ENCODE measurements around the gene SMAD3.
A peak's percentile ranks its signal among the peaks of the same experiment; 100 is the strongest.

SMAD3 gene

DNA sequence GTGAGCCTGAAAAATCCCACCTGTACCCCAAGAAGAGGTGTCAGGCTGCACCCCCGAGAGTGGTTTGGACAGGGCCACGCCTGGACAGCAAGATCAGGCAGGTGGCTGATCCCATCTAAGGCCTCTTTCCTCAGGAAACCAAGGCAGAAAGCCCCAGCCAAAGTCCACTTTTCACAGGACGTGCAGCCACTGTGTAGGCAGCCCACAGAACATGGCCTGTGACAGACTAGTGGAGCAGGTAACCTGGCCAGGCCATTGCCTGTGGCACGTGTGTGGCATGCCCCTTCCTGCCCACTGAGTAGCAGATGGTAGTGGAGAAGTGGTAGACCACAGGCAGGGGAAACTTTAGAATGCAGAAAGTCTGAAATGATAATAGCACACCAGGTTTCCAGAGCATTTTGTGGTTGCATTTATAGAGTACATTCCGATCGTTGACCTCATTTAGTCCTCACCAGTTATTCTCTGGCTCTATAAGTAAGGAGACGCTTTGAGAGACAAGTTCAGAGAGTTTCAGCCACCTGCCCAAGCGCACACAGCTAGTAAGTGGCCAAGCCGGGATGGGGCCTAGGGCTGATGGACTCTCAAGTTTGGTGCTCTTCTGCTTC is 120.3 kb downstream of the SMAD3 start:
- peak; percentile 23 to 29 for DNase-seq

DNA sequence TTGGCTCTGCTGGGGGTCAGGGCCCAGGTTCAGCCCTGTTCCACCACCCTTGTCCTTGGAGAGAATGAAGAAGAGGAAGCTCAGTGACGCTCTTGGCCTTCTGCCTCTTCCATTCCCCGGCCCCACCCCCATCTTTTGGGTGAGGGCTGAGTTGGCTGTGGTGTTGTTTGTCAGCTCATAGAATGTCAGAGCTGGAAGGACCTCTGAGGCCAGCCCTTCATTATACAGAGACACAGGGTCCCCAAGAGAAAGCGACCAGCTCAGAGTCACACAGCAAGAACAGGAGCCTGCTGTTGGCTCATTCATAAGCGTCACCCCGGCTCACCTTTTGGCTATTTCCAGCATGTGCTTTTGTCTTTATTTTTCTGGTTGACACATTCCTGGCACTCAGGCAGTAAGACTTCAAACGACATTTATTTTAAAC is 120.8 kb downstream of the SMAD3 start:
- DNase-seq = no peak

DNA sequence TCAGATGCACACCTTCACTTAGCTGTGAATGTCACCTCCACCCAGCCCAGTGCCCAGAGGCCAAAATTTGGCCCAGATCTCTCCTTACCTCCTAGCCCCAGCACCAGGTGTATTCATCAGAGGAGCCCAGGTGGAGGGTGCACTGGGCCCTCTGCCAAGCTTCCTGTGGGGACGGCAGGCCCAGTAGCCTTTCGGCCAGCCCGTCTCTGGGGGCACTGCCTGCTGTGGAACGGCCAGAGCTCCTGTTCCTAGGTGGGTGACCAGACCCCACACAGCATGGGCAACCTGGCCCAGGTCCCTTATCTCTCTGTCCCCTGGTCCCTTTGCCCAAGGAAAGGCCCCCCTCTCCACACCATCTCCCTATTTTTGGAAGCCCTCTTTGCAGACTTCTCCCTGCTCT is 121.3 kb downstream of the SMAD3 start:
- DNase-seq = no peak

DNA sequence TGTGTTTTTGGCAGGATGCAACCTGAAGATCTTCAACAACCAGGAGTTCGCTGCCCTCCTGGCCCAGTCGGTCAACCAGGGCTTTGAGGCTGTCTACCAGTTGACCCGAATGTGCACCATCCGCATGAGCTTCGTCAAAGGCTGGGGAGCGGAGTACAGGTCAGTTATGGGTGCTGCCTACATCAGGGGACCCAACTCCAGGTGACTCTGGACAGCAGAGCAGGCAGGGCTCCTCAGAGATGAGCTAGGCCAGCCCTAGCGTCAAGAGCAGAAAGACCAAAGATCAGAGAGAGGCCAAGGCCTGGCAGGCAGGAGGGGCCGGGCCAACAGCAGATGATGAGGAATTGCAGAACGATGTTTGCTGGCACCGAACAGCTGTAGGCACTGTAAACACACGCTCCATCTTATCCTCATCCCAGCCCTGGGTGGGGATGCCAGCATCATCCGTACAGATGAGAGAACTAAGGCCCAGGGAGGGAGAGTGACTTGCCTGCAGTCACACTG is 122.0 kb downstream of the SMAD3 start:
- no peak for DNase-seq

DNA sequence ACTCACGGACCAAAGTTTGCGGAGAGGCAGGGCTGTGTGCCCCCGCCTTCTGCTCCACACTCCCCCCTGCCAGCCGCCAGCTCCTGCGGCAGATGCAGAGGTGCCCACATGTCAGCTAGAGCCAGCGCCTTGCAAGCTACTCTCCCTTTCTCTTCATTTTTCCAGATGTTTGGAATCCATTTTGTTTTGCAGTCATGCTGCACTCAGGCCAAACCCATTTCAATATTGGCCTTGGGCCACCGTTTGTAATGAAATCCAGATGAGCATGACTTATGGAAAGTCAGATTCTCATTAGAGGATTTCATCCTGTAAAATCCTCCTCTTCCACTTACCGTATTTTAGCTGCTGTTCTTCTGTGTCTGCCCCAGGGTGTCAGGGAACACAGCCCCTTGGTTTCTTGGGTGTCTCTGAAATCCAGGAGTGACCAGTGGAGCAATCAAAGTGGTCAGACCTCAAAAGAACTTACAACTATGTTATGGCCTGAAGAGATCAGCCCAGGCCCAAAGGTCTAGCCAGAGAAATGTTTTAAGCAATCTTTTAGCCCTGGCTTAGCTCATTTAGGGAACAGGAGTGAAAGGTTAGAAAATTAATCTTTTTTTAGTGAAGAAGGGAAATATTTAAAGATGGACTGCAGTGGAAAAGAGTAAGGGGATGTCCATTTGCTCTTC is 123.3 kb downstream of the SMAD3 start:
- no peak for DNase-seq

DNA sequence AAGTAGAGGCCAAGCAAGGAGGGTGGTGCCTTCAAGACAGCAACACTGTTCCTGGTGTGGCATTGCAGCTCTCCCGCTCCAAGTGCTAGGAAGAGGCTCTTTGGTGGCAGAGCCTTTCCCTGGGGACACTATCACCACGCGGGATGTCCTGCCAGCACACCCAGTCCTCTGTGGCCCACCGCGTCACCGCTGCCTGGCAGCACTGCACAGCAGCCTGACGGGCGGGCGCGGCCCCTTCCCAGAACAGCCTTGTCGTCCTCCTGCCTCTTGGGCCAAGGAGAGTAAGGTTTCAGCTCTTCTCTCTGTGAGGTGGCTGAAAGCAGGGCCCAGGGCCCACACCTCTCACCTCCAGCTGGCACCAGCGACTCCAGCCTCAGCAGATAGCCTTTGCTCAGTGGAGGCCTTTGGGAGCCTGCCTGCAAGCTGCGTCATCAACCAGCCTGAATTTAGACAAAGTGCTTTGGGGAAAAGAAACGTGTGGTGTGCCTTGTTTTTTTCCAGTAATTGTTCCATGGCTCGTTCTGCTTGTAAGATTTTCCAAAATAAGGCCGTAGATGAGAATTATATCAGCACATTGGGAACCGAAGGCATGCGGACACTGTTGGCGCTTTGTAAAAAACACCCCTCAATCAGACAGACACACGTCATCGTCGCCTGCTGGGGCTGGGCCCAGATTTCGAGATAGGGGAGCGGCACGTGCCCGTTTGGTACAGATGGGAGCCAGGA is 124.1 kb downstream of the SMAD3 start:
- DNase-seq = no peak

DNA sequence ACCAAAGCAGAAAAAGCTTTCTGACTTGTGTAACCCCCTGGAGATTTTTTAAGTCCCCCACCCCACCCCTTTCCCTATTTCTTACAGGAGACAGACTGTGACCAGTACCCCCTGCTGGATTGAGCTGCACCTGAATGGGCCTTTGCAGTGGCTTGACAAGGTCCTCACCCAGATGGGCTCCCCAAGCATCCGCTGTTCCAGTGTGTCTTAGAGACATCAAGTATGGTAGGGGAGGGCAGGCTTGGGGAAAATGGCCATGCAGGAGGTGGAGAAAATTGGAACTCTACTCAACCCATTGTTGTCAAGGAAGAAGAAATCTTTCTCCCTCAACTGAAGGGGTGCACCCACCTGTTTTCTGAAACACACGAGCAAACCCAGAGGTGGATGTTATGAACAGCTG is 124.9 kb downstream of the SMAD3 start:
- DNase-seq = no peak

DNA sequence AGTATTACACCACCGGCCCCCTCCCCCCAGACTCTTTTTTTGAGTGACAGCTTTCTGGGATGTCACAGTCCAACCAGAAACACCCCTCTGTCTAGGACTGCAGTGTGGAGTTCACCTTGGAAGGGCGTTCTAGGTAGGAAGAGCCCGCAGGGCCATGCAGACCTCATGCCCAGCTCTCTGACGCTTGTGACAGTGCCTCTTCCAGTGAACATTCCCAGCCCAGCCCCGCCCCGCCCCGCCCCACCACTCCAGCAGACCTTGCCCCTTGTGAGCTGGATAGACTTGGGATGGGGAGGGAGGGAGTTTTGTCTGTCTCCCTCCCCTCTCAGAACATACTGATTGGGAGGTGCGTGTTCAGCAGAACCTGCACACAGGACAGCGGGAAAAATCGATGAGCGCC is 125.4 kb downstream of the SMAD3 start:
- DNase-seq = no peak

DNA sequence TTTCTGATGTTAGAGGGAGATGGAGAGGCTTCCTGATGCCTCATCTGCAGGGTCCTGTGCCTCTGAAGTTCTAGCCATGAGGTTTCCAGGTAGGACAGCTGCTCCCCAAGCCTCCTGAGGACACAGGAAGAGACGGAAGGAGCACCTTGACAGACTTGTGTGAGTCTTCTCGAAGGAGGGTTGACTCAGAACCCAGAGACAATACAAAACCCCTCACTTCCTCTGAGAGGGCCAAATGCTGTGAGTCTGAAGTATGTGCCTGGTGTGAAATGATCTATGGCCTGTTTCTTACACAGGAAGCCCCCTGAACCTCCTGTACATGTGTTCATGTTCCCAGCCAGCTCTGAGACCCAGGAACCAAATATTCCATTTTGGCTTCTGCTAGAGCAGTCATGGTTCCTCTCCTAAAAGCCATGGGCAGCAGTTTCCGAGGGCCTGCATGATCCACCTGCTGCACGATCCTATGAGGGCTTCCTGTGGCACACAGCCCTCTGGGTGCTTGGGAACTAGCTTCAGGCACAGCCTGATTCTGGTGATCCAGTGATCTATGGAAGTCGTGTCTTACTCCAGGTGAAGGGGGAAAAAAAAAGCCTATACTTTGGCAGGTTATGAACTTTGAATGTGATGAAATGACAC is 126.9 kb downstream of the SMAD3 start:
- DNase-seq = no peak

DNA sequence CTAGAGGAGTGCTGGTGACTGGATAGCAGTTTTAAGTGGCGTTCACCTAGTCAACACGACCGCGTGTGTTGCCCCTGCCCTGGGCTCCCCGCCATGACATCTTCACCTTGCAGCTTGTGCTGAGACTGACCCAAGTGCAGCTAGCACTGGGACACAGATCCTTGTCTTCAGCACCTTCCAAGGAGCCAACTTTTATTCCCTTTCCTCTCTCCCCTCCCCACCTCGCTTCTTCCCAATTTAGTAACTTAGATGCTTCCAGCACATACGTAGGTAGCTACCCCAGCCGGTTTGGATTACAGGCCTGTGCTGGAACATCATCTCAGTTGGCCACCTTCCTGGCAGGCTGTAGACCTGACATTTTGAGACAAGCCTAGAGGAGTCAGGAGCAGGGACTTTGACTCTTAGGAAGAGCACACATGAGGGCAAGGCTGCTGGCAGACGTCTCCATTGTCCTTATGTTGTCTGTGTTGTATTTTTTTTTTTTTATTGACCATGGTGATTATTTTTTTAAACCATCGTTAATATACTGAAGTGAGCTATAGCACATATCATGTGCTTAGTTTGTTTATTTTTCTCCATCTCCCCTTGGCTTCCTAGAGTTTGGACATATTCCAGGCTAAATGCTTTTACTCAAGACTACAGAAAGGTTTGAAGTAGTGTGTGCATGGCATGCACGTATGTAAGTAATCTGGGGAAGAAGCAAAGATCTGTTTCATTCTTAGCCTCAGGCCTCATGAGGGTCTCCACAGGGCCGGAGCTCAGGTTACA is 128.0 kb downstream of the SMAD3 start:
- DNase-seq = no peak

DNA sequence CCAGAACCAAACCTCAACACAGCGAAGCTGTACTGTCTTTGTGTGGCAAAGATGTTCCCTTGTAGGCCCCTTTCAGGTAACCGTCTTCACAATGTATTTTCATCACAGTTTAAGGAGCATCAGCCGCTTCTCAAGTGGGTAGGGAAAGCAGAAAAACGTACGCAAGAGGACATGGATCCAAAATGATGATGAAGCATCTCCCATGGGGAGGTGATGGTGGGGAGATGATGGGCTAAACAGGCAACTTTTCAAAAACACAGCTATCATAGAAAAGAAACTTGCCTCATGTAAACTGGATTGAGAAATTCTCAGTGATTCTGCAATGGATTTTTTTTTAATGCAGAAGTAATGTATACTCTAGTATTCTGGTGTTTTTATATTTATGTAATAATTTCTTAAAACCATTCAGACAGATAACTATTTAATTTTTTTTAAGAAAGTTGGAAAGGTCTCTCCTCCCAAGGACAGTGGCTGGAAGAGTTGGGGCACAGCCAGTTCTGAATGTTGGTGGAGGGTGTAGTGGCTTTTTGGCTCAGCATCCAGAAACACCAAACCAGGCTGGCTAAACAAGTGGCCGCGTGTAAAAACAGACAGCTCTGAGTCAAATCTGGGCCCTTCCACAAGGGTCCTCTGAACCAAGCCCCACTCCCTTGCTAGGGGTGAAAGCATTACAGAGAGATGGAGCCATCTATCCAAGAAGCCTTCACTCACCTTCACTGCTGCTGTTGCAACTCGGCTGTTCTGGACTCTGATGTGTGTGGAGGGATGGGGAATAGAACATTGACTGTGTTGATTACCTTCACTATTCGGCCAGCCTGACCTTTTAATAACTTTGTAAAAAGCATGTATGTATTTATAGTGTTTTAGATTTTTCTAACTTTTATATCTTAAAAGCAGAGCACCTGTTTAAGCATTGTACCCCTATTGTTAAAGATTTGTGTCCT is 129.0 kb downstream of the SMAD3 start:
- no peak for DNase-seq

DNA sequence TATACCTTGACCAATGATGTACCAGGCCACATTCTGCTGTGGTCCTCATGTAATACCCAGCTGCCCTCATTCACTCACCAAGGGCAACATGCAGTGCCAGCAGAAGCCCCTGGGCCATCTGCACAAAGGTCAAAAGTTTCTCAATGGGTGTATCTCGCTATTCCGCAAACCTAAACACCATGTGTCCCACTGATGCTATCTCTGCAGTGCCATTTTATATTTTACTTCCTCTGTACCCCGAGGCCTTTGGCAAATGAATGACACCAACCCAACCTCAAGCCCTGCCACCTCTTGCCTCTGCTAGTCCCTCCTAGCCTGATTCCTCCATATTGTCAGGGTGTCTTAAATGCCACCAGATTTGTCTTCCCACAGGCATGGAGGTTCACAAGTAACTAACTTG is 129.9 kb downstream of the SMAD3 start:
- DNase-seq = no peak

DNA sequence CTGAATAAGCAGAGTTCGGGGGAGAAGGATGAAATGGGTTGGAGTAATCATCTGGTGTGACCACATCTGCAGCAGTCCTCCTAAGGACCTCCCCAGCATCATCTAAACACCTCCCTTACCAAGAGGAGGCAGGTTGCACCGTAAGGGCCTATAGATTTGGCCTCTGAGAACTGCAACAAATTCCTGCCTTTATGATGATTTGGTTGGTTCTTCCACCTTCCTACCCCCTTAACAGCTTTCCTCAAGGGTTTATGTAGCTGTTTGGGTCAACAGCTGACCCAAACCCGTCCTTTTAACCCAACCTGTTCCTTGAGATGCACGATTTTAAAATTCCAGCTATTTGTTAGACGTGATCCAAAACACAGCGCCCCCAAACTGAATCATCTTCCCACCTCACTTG is 130.8 kb downstream of the SMAD3 start:
- no peak for DNase-seq

DNA sequence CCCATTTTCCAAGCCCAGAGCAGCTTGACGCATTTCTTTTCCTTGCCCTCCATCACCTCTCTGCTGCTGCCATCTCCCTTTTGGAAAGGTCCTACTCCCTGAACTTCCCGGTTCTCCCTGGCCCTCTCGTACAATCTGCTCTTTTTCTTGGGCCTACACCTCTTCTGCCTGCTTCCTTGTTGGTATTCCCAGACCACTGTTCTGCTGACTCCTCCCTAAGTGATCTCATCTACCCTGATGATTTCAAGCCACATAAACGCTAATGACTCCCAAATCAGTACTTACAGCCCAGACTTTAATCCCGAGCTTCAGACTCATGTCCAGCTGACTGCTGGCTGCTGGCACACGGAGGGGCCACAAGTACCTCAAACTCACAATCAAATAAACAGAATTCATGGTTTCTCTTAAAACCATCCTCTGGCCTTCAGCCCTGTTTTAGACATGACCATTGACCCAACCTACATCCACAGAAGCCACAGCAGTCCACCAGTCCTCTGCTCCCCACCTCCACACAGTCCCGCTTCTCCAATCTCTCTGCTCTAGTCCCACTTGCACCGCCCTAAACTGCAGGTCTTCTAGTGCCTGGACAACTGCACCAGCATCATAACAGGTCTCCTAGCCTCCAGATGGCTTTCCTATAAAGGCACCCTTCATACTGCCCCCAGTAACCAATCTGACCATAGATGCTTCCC is 131.4 kb downstream of the SMAD3 start:
- DNase-seq = no peak

DNA sequence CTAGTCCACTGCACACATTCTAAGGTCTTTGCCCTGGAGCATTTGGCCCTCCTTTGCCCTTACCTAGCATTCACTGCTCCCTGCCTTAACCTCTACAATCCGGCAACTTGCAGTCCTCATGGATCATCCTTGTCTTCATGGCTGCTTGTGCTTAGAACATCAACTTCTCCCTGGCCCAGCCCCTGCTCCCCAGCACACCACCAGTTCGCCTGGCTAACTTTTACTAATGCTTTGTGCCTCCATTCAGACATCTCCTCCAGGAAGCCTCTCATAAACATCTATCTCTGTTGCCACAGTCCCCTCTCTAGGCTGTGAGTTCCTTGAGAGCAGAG is 131.9 kb downstream of the SMAD3 start:
- DNase-seq = no peak

DNA sequence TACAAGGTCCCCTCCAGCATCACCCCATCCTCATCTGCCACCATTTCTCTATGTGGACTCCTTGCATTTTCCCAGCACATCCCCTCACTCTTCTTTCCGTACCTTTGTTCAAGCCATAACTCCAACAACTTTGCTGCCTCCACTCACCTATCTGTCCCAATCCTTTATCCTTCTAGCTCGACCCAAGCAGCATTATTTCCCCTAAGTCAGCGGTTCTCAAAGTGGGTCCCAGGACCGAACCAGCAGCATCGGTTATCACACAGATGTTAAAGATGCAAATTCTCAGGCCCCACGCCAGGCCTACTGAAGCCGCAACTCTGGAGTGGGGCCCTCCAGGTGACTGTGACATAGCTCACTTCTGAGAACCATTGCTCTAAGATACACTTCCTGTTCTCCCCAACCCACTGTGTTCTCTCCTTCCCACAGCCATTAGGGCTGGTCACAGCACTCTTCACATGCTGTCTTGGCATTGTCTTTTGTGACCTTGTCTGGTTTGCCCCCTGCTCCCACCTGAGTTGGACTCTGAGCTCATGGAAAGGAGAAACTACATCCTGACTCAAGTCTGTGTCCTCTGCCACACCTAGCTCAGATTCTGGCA is 132.9 kb downstream of the SMAD3 start:
- no peak for DNase-seq

DNA sequence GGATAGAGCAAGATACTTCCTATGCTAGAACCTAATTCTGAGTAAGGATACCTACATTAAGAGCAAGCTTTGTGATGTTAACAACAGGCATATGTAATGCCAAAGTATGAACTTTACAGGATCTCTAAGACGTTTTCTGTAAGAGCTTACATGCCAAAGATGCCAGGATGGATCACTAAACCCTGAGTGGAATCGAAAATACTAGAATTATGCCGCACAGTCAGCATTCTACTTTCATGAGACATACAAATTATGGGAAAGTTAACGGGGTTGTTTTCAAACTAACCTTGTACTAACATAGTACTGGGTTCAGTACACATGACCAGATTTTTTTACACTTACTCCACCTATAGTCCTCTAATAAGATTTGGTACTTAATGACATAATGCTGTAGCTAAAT is 134.0 kb downstream of the SMAD3 start:
- DNase-seq = no peak

DNA sequence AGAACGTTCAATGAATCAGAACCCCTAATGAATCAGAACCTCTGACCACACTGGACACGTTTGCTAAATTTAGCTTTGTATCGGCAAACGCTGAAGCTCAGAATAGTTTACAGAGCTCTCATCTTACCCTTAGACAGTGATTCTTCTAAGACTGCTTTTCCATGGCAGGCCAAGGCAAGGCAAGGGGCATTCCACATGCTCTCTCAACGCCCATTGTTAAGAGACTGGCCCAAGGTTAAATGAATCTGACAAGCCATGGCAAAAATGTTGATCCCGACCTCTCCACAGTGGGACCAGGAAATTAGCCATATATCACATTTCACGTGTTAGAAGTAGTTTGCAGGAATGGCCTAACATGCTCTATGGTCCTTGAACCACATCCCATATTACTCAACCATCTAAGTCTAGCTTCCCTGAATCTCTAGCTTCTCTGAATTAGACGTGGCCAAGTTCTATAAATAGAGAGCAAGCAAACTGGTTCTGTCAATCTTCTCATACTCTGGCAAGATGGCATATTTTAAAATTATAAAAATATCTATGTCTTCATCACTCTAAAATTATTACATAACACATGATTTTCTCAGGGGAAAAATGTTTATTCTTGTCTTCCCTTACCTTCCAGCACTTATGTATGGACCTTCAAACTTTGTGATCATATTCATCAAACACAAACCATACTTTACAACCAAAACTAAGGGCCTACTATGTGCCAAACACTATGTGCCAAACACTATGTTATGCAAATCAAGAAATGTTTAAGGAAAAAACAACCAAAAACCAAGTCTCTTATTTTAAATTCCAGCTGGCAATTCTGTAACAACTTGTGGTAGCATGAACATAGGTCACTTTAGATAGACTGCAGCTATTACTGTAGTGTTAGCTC is 134.7 kb downstream of the SMAD3 start:
- DNase-seq = no peak

DNA sequence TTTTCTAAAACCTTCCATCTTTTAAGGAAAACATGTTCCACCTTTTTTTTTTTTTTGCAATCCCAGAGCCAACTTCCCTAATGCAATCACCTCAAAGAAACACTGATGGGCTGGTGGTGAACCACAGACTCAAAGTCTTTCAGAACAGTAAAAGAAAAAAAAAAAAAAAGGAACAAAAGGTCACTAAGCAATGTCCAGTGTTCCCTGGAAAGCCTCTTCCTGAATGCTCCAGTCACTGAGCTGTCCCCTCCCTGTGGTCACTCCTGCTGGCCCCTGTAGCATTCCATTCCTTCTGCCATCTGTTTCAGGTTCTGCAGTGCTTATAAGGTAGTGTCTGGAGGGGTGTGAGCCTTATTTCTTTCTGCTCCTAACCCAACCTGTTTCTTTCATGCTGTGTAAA is 135.7 kb downstream of the SMAD3 start:
- DNase-seq = no peak

DNA sequence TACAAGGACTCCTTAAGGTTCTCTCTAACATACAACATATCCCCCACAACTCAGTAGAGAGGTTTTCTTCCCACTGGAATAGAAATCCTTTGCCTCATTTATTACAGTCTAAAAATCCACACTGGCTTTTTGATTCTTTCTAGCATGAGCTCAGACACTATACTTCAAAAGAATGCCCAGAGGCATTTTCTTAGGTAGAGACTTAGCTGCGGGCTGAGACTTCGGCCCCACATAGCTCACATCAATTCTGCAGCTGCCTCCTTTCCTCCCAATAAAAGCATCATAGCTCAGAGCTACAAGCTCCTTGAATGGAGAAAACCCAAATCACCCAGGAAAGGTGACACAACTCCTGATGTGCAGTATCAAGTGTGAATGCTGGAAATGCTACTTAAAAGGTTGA is 136.7 kb downstream of the SMAD3 start:
- DNase-seq = no peak

Measured in activated CD4-positive, alpha-beta T cell treated with anti-CD3 and anti-CD28 coated beads, Interleukin-2, amount 50 U/mL, for 48 hours (primary cell).